GM21786 (cell line): ENCODE data around the gene SRPK1.

Experiments
- ATAC-seq: cut with Tn5 transposase; IDR thresholded peaks from one replicate; pipeline ENCODE4 v1.9.1; 2021; ENCODE audit not compliant: unreplicated experiment

The SRPK1 gene

DNA sequence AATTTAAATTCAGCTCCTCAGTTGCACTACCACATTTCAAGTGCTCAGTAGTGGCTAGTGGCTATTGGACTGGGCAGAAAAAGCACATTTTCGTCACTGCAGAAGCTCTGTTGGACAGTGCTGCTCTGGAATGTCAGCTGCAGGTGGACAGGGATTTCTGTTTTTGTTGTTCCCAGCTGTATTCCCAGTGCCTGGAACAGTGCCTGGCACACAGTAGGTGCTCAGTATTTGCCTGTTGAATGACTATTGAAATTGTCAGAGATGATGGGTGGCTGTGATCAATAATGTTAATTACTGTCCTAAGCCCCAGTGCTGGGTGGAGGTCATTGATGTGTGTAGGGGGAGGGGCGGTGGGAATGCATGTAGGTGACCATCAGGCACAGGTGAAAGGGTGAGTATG is 134.6 kb downstream of the SRPK1 start:
- no peak for ATAC-seq

DNA sequence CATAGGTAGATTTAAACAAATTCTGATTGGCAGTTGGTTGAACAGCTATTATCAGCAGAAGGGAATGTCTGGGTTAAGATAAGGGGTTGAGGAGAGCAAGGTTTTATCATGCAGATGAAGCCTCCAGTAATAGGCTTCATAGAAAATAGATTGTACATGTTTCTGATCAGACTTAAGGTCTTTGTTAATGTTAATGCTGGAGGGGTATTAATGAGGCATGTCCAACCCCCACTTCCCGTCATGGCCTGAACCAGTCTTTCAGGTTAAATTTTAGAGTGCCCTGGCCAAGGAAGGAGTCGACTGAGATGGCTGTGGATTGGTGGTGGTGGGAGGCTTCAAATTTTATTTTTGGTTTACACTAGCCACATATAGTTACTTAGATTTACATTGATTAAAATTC is 136.7 kb downstream of the SRPK1 start:
- no peak for ATAC-seq
